Activated CD4-positive, alpha-beta T cell treated with anti-CD3 and anti-CD28 coated beads, Interleukin-2, amount 50 U/mL, for 24 hours (primary cell): ENCODE results near the gene CEP250.
"Not testable (repeated sequence)": the region's sequence is repeated elsewhere in the genome, so short reads cannot be mapped to it uniquely, and the experiment has no call there.

Experiments
- DNase-seq, 2 donors: peaks; one replicate each; pipeline ENCODE4 v3.0.0-alpha.2; 2020; ENCODE audit warnings: low read depth in 1 of 2, low spot score in 1 of 2

CEP250 gene, protein sequence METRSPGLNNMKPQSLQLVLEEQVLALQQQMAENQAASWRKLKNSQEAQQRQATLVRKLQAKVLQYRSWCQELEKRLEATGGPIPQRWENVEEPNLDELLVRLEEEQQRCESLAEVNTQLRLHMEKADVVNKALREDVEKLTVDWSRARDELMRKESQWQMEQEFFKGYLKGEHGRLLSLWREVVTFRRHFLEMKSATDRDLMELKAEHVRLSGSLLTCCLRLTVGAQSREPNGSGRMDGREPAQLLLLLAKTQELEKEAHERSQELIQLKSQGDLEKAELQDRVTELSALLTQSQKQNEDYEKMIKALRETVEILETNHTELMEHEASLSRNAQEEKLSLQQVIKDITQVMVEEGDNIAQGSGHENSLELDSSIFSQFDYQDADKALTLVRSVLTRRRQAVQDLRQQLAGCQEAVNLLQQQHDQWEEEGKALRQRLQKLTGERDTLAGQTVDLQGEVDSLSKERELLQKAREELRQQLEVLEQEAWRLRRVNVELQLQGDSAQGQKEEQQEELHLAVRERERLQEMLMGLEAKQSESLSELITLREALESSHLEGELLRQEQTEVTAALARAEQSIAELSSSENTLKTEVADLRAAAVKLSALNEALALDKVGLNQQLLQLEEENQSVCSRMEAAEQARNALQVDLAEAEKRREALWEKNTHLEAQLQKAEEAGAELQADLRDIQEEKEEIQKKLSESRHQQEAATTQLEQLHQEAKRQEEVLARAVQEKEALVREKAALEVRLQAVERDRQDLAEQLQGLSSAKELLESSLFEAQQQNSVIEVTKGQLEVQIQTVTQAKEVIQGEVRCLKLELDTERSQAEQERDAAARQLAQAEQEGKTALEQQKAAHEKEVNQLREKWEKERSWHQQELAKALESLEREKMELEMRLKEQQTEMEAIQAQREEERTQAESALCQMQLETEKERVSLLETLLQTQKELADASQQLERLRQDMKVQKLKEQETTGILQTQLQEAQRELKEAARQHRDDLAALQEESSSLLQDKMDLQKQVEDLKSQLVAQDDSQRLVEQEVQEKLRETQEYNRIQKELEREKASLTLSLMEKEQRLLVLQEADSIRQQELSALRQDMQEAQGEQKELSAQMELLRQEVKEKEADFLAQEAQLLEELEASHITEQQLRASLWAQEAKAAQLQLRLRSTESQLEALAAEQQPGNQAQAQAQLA (N-terminal part only)

DNA sequence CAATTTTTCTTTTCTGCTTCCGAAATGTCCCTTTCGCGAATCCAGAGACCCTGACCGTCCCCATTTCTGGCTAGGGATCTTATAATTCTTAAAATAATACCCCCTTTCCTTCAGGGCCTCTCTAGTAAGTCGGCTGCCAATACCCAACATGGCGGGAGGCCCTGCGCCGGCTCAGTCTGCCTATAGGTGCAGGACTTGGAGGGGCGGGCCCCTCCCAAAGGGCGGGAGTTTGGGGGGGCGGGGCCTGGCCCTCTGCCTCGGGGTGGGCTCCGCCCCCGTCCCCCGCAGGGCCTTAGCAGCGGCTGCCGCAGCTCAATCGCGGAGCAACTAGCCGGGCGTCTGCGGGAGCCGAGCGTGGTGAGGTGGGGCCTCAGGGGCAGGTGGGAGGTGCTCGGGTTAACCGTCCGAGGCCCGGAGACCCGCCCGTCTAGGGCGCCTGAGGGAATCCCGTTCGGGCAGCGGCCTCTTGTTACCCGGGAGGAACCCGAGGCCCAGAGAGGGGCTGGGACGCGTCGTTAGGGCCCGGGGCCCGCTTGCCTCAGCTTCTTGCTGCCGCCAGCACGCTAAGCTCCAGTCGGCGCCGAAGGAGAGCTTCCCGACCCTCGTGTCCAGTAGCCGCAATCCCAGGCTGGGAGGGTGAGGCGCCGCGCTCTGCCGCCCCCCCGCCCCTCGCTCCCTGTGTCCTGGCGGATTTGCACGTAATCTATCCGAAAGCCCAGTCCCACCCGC is at the start of gene CEP250:
Gene CEP250 (plus strand): TSS at position 718 of the 729 bp plus-strand sequence. CDS start 6,770 bp downstream, outside the sequence.
- peak; percentile 86 to 92 for DNase-seq

DNA sequence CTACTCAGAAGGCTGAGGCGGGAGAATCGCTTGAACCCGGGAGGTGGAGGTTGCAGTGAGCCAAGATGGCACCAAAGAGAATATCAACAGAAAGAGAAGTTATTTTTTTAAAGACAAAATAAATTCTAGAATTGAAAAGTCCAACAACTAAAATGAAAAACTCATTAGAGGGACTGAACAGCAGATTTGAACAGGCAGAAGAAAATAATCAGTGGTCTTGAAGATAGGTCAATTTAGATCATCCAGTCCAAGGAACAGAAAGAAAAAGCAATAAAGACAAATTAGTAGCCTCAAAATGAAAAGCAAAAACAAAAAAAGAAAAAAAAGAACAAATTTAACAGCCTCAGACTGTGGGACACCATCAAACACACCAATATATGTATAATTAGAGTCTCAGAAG is 49.6 kb upstream of the CEP250 start:
- DNase-seq: no peak

DNA sequence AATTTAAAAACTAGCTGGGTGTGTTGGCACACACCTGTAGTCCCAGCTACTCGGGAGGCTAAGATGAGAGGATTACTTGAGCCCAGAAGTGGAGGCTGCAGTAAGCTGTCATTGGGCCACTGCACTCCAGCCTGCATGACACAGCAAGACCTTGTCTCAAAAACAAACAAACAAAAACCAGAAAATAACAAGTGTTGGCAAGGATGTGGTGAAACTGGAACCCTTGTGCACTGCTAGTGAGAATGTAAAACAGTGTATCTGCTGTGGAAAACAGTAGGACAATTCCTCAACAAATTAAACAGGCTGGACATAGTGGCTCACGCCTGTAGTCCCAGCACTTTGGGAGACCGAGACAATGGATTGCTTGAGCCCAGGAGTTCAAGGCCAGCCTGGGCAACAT is 47.1 kb upstream of the CEP250 start:
- no peak for DNase-seq

DNA sequence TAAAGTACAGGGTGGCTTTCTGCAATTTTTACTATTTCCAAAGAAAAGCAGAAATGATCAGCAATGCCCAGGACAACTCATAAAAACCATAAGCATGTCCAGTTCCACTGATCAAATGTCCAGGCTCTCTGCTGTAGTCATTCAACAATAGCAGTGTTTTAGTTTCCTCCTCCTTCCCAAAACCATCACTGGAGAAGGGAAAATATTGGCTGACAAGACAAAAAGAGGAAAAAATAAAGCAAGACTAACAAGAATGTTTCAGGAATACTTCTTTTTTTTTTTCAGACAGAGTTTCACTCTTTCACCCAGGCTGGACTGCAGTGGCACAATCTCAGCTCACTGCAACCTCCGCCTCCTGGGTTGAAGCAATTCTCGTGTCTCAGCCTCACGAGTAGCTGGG is 45.9 kb upstream of the CEP250 start:
- DNase-seq: no peak

DNA sequence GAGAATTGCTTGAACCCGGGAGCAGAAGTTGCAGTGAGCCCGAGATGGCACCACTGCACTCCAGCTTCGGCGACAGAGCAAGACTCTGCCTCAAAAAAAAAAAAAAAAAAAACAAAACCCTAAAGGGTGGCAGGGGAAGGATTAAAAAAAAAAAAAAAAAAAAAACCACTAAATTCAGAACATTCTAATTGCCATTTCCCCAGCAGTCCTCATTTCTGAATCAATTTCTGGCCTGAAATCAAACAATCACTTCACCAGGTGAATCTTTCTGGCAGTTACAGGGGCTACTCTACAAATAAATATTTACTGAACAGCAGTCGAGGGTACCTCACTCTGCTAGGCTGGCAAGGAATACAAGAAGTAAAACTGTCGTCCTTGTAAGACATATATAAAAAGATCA is 44.8 kb upstream of the CEP250 start:
- DNase-seq: no peak

DNA sequence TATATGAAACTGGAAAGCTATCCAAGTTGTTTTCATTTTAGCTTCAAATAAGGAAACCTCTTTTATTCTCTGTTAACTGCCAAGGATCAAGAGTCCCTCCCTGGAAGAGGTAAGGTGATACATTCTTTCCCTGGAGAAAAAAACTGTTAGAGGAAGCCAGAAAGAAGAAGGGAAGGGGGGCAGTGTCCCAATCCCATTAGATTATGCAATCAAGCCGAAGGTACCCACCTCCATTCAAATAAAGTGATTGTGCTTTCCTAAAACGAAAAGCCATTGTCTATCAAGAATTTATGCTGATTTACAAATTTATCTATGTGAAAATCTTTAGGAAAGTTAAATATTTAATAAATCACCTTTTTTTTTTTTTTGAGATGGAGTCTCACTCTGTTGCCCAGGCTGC is 34.1 kb upstream of the CEP250 start:
- no peak for DNase-seq

DNA sequence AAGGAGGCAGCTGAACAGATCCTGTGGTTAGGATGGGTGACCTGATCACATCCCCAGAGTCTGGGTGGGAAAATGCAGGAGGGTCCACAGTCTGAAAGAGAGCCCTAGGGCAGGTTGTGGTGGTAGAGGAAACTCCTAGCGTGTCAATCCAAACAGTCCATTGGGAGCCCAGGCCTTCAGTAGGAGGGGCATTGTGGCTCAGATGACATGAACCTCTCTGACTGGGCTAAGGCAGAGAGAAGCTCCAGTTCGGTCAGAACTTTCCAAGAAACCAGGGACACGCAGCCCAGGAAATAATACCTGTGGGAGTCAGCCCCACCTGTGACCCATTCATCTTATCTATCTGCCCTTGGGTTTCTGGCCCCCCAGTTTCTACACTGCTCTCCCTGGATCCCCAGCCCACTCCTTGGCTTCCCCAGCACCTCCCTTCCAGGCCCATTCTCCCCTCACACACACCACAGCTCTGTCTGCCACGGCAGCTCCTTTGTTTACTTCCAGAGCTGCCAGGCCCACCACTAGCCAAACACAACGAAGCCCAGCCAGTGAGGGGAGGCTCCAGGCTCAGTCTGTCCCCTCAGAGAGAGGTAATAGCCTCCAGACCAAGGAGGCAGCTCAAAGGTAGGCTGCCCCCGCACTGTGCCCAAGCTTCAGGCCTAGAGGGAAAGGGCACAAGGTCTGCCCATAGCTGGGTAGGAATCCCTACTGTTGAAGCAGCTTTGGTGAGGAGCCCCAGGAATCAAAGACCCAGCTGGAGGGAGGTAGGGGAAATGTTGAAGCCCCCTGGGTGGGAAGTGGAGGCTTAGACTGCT is 23.6 kb upstream of the CEP250 start:
- no peak for DNase-seq

DNA sequence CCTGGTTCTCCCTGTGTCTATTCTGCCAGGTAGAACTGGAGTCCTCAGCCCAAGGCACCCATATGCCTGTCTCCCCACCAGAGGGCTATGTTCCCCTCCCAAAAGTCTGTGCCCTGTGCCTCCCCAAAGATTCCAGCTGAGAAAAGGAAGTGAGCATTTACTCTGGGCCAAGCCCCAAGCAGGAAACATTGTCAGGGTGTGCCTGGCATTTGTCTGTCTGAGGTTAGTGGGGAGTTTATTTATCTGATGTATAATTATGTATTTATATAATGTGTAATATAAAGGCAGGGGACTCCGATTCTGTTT is 23.0 kb upstream of the CEP250 start:
- DNase-seq: no peak

DNA sequence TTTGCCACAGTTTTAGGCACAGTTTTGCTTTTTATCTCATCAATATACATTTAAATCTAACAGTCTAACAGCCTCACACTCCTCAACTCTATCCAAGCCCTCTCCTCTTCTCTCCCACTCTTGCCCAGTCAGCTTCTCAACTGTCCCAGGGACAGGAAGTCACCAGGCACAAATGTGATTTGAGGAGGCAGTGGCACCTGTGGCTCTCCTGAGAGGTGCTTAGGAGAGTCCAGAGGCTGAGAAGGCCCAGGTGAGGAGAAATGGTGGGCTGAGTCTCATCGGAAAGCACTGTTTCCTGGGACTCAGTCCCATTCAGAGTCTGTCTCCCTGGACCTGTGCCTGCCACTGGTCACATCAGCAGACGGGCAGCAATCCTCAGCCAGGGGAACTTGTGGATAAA is 22.1 kb upstream of the CEP250 start:
- DNase-seq: no peak

DNA sequence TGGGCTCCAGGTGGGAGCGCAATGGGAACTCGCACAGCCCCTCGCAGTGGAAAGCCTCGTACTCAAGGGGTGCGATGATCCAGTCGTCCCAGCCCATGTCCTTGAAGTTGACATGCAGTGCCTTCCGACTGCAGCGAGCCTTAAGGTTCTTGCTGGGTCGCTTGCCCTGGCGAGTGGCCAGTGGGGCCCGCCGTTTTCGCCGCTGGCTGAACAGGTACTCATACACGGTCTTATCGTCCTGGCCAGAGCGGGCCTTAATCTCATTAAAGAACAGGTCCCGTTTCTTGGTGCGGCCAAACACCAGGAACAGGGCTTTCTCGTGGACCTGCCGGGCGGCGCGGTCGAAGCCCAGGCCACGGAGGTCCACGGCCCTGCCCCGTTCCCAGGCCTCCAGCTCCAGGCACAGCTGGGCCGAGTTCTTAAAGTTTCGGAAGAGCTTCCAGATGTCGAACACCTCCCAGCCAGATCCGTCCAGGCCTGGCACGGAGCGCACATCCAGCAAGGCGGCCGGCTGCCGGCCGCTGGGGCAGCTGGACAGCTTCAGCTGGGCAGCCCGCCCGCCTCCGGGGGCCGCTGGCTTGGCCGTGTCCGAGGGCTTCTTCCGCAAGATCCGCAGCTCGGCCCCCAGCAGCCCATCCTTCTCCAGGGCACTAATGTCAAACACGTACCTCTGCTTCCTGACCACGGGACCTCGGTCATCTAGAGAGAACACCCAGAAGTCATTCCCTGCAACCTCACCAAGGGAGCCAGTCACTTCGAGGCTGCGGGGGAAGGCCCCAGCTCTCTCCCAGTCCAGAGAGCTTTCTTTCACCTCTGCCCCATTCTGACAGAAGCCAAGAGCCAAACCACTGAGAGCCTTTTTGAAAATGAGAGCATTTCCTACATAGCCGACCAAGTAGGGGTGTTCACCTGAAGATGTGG is 21.1 kb upstream of the CEP250 start:
- no peak for DNase-seq

DNA sequence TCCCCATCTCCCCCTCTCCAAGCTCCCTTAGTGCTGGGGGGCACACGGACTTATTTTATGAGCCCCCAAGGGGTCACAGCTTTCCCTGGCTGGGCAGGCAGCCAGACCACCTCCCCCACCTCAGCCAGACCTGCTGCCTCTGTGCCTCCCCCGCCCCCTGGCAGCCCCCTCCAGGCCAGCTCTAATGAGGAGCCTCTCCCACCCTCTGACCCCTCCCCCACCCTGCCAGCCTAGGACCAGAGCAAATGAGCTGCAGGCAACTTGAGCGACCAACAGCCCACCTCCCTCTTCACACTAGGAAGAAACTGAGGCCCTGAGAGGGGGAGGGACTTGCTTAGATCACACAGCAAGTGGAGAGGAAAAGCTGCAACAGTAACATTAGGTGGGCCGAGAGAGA is 19.2 kb upstream of the CEP250 start:
- DNase-seq: no peak

DNA sequence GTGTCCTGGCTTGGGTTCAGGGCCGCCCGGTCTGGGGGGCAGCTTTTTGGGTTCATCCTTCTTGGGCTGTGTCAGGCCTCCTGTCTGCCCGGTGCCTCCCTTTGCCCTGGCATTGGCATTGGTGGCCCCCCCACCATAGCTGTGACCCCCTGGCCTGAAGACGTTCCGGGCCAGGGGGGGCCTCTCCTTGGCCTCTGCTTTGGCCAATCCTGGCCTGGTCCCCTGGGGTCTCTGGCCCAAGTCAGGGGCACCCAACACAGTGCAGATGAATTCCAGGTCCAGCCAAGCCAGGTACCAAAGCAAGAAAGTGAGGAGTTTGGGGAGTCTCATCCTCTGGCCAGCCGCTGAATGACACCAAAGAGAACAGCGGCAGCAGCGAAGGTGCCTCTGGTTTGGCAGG is 17.8 kb upstream of the CEP250 start:
- no peak for DNase-seq

DNA sequence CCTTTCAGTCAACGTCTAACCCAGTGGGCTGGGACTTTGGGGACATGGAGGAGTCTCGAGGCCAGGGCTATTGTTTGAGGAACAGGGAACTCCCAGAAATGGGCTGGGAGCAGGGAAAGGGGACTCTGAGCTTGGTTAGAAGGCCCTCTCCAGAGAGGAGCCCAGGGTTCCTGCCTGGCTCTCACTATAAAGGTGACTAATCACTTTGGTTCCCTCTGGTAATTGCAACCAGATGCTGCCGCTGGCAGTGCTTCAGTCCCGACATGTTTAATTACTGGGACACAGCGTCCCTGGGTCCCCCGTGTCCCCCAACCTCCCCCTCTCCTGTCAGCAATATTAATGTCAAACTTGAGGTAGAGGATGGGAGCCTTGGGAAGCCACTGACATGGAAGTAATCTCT is 12.4 kb upstream of the CEP250 start:
- no peak for DNase-seq

DNA sequence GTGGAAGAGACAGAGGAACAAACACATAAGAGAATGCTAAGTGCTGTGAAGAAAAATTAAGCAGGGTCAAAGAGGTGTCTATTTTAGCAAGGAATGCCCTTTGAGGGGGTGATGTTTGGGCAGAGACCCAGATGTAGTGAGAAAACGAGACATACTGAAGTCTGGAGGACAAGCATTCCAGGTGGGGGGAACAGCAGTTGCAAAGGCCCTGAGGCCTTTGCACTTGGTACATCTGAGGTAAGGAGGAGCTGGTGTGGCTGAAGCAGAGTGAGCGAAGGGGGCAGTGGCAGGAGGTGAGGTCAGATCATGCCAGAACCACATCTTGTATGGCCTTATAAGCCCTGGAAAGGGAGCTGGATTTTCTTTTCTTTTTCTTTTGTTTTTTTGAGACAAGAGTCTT is 11.2 kb upstream of the CEP250 start:
- DNase-seq: no peak

DNA sequence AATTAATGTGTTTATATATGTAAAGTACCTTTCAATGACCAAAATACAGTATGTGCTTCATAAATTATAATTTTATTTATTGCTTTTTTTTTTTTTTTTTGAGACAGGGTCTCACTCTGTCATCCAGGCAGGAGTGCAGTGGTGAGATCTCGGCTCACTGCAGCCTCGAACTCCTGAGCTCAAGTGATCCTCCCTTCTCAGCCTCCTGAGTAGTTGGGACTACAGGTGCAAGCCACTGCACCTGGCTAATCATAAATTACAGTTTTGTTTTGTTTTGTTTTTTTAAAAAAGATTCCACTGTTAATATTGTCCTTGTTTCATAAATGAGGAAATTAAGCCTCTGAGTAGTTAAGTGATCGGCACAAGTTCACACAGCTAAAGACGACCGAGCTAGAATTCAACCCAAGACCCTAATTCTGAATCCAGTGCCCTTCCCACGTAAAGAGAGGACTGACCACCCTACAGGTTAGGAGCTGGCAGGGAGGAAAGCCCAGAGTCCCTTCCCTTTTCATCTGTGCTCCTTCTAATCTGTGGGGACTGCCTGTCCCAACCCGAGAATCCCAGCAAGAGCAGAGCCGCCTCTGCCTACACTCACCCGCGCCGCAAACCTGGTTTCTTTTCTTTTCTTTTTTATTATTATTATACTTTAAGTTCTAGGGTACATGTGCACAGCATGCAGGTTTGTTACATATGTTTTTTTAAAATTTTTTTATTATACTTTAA is 8.9 kb upstream of the CEP250 start:
- no peak for DNase-seq

DNA sequence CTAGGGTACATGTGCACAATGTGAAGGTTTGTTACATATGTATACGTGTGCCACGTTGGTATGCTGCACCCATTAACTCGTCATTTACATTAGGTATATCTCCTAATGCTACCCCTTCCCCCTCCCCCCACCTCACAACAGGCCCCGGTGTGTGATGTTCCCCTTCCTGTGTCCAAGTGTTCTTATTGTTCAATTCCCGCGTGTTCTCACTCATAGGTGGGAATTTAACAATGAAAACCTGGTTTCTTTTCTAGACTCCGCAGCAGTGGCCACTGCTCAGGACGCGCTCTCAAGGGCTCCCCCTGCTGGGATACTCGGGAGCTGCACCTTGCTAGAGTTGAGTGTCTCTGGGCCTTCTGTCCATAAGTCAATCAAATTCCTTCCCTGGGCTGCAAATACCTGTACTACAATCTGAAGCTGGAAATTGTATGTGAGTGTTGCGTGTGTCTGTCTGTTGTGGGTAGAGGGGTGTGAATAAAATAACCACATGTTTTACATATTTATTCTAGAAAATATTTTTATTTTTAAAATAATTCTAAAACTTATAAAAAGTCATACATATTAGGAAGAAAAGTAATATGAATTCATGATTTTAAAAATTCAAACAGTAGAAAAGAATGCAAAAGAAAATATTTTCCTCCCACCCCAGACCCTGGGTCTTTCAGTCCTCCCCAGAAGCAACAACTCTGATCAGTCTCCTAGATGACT is 8.2 kb upstream of the CEP250 start:
- peak; percentile 88 to 92 for DNase-seq

DNA sequence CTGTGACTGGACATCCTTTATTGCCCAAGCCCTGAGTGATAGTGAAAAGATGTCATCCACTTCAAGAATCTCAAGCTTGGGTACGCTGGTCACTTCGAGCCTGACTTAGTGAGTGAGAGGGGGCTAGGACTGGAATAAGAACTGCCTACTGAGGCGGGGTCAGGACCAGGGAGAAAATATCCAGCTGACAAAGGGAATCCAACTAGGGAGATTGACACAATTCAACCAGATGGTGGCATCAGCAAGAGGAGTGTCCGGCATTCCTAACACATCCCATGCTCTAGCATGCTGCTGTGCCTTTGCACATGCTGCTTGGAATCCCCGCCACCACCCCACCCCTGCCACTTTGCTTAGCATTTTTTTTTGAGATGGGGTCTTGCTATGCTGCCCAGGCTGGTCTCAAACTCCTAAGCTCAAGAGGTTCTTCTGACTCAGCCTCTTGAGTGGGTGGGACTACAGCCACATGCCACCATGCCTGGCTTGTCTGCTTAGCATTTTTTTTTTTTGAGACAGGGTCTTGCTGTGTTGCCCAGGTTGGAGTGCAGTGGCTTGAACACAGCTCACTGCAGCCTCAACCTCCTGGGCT is 6.5 kb upstream of the CEP250 start:
- no peak for DNase-seq

DNA sequence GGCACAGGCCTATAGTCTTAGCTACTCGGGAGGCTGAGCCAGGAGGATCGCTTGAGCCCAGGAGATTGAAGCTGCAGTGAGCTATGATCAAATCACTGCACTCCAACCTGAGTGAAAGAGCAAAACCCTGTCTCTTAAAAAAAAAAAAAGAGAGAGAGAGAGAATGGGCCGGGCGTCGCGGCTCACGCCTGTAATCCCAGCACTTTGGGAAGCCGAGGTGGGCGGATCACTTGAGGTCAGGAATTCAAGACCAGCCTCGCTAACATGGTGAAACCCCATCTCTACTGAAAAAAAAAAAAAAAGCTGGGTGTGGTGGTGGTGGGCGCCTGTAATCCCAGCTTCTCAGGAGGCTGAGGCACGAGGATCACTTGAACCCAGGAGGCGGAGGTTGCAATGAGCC is 5.5 kb upstream of the CEP250 start:
- DNase-seq: not testable (repeated sequence)
